CD4-positive, alpha-beta T cell treated with Interleukin-15 for 4 hours (primary cell): Measurements from ENCODE around the gene CADM2.

ENCODE experiments used
- DNase-seq: peaks from one replicate; pipeline ENCODE4 v3.0.0-alpha.2; 2020; ENCODE audit warnings: low spot score

Gene CADM2

DNA sequence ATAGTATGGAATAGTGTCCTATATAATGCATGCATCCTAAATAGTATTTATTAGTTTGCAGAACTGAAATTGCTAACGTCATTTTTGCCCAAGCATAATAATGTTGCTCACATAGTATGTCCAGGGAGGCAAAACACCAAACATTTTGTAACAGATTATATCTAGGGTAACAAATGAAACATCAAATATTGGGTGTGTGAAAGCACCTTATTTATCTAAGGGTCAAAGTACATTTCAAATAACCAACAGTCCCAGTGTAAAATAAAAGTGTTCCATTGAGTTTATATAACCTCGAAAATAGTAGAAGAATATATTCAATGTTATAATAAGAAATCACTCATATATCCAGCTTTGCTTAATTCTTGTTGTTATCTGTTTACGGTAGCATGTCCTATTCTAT is 363.1 kb downstream of the CADM2 start:
- DNase-seq = no peak

DNA sequence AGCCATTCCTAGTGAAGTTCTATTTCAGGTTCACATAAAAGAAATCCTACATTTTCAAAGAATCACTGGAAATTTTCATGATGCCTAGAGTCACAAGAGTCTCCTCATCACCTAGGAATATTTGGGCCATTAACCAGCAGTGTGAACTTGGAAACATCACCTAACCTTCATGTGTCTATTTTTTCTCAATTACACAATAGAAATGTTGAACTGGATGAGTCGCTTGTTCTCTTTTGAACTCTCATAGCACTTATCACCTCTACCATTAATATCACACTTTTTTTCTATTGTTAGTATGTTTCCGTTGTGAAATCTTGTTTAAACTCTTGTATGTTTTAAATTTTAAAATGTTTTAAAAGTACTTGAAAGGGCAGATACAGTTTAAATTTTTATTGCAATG is 371.3 kb downstream of the CADM2 start:
- DNase-seq = no peak

DNA sequence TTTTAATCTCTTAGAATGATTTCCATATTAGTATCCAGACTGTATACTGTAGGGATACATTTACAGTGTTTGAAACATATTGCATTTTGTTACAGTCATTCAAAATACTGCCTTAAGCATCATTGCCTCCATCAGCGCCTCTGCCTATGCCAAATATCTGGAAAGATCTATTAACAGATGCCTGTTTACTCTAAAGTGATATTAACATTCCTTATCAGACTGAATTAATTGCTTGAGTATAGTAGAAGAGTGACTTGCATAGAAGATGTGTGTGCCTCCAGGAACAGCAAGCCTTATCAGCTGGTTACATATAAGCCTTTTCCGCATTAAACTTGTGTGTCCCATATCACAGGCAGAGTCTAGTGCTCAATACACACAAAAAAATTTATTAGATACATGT is 379.1 kb downstream of the CADM2 start:
- no peak for DNase-seq

DNA sequence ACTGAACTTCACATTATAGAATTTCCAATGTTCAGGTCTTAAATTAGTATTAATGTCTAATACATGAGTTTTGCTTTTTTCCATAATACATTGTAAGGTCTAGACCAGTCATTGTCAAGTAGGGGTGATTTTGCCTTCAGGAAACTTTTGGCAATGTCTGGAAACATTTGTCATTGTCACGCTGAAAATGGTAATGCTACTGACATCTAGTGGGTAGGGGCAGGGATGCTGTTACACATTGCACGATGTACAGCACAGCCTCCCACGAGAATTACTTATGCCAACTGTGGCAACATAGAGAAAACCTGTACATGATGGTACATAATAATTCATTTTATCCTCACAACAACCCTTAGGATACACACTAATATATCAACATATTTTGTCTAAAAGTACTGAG is 384.1 kb downstream of the CADM2 start:
- DNase-seq = no peak

DNA sequence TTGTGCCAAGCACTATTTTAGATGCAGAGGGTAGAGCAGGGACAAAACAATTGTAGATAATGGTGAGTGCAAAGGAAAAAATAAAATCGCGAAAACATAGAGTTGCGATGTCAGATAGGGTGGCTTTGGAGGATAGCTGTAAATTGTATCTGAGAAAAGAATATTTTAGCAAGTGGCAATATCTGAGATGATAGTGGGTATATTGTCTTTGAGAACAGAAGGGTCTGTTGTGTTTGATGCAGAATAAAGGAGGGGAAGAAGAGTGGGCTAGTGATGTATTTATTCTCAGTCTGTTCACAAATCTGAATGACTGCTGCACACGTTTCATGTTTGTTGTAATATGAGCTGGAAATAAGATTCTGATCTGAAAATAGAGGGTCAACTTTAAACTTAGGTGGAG is 396.8 kb downstream of the CADM2 start:
- no peak for DNase-seq

DNA sequence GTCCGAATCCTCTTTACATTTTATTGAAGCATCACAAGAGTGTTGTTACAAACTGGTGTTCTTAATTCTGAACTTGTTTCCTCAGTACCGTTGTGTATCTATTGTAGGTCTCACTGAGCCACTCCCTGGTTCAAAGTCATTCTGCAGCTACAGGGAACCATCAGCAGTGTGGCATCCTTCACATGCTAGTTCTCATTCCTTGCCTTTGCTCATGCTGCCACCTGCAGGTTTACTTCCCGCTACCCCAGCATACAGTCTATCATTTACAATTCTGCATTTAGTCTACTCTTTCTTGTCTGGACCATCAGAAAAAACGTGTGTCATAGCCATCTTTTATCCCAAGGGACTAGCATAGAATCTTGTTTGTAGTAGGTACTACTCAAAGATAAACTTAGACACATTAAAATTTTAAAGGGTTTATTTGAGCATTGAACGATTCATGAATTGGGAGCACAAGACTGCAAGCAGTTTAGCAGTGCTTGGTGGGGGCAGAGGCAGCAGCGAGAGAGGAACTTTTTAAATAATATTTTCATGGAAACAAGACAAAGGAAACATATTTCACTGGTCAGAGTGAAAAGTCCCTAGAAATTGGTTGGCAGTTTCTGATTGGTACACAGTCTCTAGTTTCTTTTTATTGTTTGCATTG is 402.1 kb downstream of the CADM2 start:
- DNase-seq = no peak

DNA sequence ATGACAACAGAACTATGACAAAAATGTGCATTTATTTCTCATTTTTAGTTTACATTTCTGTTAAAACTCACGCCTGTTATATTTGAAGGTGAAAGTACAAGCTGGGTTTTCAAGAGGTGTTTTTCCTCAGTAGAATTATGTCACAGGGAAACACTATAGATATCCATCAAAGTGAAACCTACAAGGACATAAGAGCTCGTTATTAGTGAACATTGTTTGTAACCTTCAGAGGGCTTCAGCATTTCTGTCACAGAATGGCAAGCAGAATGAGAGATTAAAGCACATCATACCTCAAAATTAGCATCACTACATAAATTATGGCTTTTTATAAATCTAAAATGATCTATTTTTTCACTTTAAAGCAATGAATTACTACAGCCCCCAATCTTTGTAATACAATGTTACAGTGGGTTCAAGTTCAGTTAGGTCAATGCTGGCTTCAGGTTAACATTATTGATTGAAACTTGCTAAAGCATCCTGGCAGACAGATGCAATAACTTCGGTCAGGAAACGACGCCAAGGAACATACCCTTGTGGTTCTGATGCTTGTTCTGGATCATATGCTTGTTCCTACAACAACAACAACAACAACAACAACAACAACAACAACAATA is 405.6 kb downstream of the CADM2 start:
- no peak for DNase-seq

DNA sequence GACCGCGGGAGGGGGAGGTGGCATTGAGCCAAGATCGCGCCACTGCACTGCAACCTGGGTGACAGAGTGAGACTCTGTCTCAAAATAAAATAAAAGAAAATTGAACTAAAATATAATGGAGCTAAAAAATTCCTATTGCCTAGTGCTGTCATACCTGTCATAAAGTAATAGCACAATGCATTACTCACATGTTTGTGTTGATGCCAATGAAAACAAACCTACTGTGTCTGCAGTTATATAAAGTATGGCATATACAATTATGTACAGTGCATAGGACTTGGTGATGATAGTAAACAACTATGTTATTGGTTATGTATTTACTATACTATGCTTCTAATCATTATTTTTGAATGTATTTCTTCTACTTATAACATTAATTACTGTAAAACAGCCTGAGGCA is 411.6 kb downstream of the CADM2 start:
- no peak for DNase-seq

DNA sequence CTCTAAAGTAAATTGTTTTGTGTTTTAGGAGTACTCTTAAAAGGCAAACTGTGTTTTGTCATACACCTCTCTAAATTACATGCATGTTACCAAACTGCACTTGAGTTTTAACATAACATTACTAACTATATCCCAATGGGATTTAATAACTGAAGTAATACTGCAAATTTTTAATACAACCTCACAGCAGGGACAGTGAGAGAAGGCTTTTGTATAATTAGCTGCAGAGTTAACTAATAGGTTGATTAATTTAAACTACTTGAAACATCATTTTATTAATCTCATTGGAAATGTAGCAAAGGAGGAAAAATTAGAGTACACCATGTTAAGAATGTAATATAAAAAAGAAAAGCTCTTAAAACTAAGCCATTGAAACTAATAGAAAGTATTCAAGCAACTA is 417.3 kb downstream of the CADM2 start:
- no peak for DNase-seq

DNA sequence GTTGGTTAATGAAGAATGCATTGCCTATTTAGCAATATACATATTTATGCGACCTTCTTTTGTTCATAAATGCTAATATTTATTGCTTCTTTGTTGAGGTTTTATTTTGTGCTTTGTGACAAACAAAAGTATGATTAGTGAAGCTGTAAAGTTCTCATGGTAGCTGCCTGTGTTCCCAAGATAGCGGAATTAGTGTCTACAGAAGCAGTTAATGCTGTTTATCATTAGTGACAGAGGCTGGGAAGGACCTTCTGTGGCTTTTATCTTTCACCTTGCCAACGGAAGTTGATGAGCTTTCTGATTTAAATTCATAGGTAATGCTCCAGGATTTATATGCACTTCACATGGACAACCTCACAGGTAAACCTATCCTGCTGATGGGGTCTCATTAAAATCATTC is 418.3 kb downstream of the CADM2 start:
- no peak for DNase-seq

DNA sequence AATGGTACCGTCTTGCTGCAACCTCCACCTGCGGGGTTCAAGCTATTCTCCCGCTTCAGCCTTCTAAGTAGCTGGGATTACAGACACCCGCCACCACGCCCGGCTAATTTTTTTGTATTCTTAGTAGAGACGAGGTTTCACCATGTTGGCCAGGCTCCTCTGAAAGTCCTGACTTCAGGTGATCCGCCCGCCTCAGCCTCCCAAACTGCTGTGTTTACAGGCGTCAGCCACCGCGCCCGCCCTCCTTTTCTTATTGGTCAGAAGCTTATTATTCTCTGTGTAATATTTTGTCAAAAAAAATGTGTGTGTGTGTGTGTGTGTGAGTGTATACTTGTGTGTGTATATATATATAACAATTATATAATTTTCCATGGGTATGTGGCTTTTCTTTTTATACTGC is 425.6 kb downstream of the CADM2 start:
- DNase-seq = no peak

DNA sequence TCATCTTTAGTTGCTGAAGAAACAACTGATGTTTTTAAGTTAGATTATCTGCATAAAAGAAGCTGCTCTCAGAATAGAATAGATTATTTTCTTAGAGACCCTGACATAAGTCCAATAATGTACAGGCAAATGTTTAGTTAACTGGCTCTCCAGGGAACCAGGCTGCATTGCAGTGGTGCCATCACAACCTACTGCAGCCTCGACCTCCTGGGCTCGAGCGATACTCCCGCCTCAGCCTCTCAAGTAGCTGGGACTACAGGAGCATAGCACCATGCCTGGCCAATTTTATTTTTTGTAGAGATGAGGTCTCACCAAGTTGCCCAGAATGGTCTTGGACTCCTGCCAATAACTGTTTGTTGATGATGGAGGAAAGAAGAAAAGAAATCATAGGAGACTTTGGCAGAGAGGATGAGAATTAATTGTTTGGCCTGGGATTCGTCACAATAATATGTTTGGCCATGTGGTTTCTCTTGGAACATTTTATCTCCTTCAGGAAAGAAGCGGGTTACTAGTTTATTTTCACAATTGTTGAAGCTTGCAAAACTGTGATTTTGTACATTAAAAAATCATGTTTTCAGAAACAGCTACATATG is 429.2 kb downstream of the CADM2 start:
- DNase-seq = no peak

DNA sequence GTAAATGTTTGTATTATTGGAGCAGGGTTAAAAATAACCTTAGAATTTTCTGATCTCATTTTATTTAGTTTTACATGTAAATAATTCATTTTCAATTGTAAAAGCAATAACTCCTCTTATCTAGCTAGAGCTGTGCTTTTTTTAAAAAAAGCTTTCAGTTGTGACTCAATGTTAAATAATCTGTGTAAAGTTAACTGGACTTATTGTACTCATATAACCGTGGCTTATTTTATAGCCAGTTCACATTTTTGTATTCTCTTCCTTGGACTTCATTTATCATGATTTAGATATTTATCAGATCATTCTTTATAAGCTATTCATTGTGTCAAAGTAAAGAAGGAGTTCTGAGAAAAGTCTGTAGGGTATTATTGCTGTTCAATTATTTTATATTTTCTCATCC is 435.6 kb downstream of the CADM2 start:
- DNase-seq = no peak

DNA sequence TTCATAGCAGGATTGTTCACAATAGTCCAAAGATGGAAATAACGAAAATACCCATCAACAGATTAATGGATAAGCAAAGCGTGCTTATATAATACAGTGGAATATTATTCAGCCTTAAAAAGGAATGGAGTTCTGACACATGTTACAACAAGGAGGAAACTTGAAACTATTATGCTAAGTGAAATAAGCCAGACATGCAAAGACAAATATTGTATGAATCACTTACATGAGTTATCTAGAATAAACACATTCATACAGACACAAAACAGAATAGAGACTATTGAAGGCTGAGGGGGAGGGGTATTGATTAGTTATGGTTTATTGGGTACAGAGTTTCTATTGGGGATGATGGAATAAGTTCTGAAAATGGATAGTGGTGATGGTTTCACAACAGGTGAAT is 438.6 kb downstream of the CADM2 start:
- no peak for DNase-seq

DNA sequence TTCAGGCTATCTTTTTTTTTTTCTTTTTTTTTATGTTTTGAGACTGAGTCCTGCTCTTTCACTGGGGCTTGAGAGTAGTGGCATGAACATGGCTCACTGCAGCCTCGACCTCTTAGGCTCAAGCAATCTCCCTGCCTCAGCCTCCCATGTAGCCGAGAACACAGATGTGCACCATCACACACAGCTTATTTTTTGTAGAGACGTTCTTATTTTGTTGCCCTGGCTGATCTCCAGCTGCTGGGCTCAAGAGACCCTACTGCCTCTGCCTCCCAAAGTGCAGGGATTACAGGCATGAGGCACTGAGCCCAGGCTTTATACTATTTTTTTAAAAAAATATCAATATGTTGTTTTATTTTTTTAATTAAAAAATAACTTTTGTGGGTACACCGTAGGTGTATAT is 467.3 kb downstream of the CADM2 start:
- no peak for DNase-seq

DNA sequence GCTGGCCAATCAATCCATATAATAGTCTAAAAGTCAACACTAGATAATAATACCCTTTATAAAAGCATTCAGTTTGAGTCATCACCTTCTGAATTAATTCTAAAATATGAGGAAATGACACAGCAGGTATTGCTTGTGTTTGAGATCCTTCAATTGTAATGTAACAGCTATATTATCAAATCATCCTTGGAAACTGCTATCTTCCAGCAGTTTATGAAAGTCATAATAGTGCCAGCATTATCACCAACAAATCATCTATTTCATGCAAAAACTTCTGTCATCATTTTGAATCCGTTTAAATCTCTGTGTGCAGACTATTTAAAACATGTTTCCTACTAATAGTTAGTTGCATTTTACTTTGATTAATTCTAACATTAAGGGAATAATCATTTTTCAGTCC is 468.7 kb downstream of the CADM2 start:
- DNase-seq = no peak

DNA sequence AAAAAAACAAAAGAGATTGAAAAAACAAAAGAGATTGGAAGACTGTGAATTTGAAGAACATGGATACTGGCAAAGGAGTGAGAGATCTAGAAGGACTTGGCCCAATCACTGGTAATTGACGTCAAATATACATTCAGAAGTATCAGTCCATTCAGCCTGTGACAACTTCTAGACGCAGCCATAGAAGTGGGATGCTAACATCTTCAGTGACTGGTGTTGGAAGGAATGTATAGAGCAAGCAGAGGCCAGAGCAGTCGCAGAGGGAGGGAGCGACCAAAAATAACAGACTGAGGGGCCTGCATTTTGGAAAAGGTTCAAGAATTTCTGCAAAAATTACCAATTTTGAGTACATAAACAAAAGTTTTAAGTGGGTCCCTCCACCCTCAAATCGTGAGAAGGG is 473.3 kb downstream of the CADM2 start:
- DNase-seq = no peak

DNA sequence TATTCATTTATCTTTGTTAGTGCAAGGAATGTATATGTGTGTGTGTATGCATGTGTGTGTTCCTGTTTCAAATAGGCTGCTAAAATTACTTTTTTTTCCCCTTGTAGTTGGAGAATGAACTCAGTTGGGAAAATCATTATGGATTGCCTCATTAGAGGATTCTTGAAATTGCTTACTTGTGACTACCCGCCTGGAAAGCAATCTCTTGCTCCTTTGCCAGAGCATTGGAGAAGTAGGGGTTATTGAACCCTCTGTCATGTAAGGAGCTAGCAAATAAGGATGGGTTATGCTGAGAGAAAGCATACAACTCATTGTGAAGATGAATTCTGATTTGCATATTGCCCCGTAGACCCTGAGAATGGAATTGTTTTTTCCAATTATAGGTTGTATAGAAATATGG is 474.5 kb downstream of the CADM2 start:
- no peak for DNase-seq

DNA sequence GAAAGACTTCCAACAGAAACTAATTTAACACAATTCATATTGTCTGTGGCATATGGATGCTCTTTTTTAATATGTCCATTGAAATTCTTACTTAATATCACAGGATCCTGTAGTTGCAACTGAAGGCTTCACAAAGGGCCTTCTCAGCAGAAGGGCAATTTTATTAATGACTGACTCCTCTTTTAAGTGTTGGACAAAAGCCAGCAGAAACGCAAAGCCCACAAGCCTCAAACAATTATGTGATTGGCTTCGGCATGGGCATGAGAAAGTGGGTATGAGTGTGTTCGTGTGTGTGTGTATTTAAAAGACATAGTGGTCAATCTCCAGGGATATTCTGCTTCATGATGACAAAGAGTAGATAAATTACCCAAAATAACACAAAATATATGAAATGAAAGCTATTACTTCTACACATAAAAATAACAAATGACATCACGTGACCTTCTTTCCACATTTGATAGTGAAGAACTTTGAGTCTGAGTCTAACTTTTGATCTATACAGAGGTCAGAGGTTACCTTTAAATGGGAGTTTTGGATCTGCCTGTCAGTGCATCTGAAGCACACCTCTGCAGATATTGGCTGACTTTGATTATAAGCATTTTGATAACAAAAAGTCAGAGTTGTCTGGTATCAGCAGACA is 496.9 kb downstream of the CADM2 start:
- no peak for DNase-seq

DNA sequence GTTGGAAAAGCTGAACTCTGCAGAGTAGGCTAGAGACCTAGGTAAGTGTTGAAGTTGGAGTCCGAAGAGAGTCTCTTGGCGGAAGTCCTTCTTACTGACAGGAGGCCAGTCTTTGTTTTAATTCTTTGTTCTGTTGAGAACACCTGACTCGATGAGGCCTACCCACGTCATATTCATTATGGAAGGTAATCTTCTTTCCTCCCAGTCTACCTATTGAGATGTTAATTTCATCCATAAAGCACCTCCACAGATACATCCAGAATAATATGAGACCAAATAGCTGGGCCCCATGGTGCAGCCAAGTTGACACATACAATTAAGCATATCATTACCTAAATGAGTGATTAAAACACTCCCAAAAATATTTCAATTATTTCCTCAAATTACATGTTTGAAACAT is 515.5 kb downstream of the CADM2 start:
- no peak for DNase-seq

DNA sequence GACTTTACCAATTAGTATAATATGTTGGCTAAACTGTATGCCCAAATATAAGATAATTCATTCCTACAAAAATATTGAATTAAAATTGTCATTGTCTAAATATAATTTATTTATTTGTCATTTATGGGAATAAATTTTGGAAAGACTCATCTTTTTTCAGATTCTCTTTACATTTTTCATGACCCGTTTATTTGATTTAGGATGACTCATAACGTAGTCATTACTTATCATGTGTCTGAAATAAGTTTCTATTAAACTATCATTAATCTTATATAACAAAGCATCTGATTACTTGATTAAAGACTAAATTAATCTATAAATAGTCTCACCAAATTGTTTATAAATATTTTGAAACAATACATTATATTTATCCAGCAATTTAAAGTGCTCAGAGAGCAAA is 516.6 kb downstream of the CADM2 start:
- no peak for DNase-seq

DNA sequence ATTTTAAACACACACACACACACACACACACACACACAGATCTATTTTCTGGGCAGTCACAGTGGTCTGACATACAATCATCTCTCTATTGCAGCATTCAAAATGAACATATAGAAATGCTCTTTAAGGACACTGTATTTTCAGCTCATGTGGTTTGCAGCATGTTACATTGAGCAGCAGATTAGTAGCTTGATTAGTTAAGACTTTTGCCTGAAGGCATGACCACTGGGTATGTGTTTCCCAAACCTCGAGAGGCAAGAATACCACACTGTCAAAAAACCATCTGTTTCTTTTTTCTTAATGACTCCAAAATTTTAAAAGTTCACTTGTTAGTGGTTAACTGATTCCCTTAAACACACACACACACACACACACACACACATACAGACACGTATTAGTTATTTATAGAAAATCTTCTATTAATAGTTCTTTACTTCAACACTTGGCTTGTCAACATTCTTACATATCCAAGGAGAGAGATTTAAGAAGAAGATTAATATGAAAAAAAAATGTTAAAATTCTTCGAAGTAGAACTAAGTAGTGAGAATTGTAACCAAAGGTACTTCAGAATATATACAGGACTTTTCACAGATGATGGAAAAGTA is 518.2 kb downstream of the CADM2 start:
- DNase-seq = no peak
